Epidermal melanocyte (primary cell): Measurements from ENCODE around the gene PDK2.

Experiments
- DNase-seq: peaks from one replicate; pipeline ENCODE4 v3.0.0; 2011; ENCODE audit warnings: low spot score; ENCODE audit not compliant: insufficient read length

The PDK2 gene

GRCh38 chr17:50100480-50100883, 5.3 kb downstream of the PDK2 start:
- no peak for DNase-seq

DNA sequence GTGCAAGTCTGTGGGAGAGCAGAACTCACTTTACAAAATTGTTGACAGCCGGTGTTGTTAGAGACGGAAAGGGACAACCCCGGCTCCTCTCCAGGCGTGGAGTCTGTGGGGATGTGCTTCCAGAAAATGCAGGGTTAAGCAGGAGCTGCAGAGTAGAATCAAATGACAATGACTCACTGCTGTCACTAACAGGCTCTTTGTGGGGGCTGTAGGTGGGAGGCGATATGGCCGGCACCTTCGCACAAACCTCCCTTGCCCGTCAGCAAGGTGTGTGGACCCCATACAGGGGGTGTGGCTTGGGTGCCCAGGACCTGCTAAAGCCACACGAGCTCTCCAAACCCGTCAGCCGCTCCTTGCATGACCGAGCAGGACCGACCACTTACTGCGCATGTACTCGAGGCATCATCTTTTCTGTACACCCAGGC, 5.8 kb downstream of the PDK2 start:
- DNase-seq, result no peak

DNA sequence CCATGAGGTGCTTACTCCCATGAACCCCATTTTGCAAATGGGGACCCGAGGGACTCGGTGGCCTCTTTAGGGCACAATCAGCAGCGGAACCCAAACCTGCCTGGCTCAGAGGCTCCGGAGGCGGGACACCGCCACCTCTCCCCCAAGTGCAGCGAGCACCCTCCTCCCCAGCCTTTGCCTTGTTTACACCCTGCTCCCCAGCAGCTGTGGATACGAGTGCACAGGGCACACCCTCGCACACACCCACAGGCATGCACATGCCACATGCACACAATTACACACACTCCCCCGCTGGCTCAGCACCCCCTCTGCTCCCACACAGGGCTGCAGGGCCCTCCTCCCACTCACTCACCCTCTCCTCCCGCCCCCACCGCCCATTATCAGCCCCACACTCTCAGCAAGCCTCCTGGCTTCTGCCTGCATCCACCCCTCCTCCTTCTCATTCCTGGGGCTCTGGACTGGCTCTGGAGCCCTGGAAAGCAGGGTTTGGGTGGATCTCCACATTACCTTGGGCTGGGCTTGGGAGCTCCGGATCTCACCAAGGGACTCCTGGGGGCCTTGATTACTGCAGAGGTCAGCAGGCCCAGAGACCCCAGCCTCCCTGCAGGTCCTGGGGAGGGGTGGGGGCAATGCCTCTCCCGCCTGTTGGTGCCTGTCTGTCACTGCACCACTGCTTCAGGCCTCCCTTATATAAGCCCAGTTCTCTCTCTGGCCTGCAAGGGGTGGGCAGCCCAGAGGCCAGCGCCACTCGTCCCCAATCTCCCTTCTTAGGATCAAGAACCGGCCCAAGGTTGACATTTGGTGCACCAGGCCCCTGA, 6.4 kb downstream of the PDK2 start:
- peak; percentile 18 for DNase-seq

- peak; percentile 86 for DNase-seq
Observed at GRCh38 chr17:50102164-50102991, 7.2 kb downstream of the PDK2 start.

DNA sequence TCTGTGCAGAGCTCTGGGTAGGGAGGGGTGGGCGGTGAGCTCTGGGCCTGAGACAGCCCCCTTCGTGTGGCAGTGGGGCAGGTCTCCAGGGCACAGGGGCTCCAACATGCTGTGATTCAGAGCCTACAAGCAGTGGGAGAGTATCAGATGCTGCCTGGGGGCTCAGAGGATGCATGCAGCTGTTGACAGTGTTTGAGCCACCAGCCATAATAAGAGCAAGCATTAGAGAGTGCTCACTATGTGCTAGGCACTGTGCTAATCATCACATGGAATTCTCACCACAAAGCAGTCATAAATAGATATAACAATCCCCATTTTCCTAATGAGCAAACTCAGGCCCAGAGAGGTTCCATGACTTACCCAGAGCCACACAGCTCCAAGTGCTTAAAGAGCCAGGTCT, 8.1 kb downstream of the PDK2 start:
- no peak for DNase-seq

- DNase-seq, result no peak
Observed at GRCh38 chr17:50103941-50104340, 8.8 kb downstream of the PDK2 start.

GRCh38 chr17:50105811-50106210, 10.7 kb downstream of the PDK2 start:
- no peak for DNase-seq

GRCh38 chr17:50106393-50107131, 11.4 kb downstream of the PDK2 start:
- no peak for DNase-seq

DNA sequence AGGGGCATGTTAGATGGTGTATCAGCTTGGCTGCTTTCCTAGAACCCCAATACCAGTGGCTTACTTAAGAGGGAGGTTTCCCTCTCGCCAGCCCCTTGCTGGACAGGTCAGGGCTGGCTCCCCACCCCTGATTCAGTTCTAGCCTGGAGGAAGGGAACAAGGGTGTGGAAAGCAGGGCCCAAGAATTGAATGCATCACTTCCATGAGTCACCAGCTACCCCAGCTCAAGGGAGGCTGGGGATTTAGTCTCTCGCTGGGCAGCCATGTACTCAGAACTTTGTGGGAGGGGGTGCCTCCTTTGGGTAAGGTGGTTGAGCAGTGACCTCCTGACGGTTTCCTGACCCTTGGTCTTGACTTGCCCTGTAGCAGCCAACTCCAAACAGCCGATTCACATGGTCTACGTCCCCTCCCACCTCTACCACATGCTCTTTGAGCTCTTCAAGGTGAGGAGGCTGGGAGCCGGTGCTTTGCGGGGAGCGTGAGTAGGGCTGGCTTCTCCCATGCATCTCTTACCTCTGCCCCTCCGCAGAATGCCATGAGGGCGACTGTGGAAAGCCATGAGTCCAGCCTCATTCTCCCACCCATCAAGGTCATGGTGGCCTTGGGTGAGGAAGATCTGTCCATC, 12.8 kb downstream of the PDK2 start:
- DNase-seq, result no peak

GRCh38 chr17:50108556-50108955, 13.4 kb downstream of the PDK2 start:
- no peak for DNase-seq

- DNase-seq, result no peak
Observed at GRCh38 chr17:50109207-50109606, 14.1 kb downstream of the PDK2 start.

DNA sequence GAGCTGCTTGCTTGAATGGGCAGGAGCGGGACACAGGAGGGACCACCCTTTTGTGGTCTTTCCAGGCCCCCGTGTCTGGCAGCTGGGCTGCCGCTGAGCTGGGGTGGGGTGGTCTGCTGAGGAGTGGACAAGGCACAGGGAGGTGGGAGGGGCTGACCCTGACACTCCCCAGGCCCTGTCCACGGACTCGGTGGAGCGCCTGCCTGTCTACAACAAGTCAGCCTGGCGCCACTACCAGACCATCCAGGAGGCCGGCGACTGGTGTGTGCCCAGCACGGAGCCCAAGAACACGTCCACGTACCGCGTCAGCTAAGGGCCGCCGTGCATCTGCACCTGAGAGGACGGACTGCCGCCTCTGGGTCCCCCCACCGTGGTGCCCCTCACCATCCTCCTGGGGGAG, 14.6 kb downstream of the PDK2 start:
- no peak for DNase-seq

- no peak for DNase-seq
Observed at GRCh38 chr17:50110591-50111349, 15.6 kb downstream of the PDK2 start.

- DNase-seq, result no peak
Observed at GRCh38 chr17:50111673-50112655, 16.8 kb downstream of the PDK2 start.

- DNase-seq, result no peak
Observed at GRCh38 chr17:50112694-50113093, 17.5 kb downstream of the PDK2 start.

- DNase-seq, result no peak
Observed at GRCh38 chr17:50113624-50114320, 18.6 kb downstream of the PDK2 start.

- no peak for DNase-seq
Observed at GRCh38 chr17:50114401-50114800, 19.2 kb downstream of the PDK2 start.

DNA sequence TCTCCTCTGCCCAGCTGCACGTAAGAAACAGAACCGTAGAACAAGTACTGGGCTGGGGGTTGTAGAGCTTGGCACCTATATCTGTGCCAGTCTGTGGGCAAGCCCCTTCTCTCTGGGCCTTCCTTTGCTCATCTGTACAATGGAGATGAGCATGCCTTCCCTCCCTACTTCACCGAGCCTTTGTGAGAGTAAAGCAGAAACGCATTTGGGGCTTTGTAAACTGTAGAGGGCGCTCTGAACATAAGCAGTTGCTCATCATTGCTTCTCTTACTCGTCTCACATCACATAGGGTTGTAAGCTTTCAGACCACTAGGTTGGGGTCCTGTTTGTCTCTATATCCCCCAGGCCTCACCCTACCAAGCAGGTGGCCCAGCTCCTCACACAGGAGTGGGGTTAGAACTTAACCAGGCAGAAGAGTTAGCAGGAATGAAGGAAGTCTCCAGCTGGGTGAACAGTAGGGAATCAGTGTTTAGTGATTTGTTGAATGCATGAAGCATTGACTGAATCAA, 19.8 kb downstream of the PDK2 start:
- no peak for DNase-seq

DNA sequence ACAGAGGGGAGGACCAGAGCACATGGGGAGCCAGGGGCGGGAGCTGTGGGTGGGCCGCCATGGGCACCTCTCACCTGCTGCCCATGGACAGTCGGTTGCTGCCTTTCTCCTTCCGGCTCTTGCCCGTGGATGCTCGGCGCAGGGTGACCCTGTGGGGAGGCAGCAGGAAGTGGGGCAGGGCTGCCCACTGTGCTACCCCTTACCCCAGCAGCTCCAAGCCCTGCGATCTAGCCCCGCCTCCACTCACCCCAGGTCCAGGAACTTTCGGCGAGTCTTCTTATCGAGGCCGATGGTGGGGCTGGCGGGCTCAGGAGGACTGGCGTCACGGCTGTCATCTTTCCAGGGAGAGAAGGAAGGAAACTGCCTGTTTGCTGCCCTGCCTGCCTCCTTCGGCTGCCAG, 20.6 kb downstream of the PDK2 start:
- no peak for DNase-seq
